Measurements from ENCODE around the gene CNPY1. TPM values are rescaled to one million over a fixed set of nuclear protein-coding genes. Genes with fewer than 3 reads are reported as not detected.
"Not testable (repeated sequence)": the region's sequence is repeated elsewhere in the genome, so short reads cannot be mapped to it uniquely, and the experiment has no call there.

Gene CNPY1
- total and polyA plus RNA-seq, 2 experiments from 2014 or later, result not detected

DNA sequence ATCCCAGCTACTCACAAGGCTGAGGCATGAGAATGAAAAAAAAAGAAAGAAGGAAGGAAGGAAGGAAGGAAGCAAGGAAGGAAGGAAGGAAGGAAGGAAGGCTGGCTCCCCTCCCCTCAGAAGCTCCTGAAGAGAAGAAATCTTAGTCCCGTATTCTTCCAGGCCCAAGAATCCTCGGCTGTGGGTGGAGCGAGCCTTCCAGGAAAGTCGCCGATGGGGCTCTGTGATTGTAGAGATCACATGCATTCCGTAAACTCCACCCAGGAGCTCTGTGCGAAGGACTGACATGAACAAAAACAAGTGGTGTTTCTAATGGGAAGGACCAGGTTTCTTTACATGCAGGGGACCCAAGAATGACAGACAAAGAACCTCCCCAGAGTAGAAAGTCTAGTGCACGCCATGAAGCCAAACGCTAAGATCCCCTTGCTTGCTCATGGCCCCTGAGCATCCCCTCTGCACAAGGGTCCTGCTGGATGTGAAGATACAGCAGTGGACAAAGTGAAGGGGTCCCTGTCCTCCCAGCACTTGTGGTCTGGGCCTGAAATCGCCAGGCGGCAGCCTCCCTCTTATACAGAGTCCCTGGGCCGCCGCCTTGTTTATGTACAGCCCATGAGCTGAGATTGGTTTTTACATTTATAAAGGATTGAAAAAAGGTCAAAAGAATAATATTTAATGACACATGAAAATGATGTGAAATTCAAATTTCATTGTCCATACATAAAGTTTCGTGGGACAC lies 25.2 kb downstream of the CNPY1 start:
- 52 to 58% methylated on average over 14 of the region's 14 CpGs for WGBS, 2 experiments (ENCODE audit: low coverage in 1 of 2, low lambda C conversion rate in 2 of 2, missing lambda C conversion rate in 2 of 2)
- Histone ChIP-seq H3F3A (ENCODE audit: insufficient read depth) (no peaks in the 10 kb centered on the region), H3K27ac (no peak overlapping the region), H2AFZ (no peak overlapping the region), H3K4me2 (ENCODE audit: unreplicated experiment) (no peak overlapping the region), H3K9ac (no peak overlapping the region), H3K27me3 (replicated peaks; ENCODE audit: insufficient read depth) (peaks cover 12% of the 10 kb centered on the region), H3K79me2 (ENCODE audit: insufficient read depth) (no peaks in the 10 kb centered on the region), H3K4me1 (ENCODE audit: insufficient read depth) (no peaks in the 10 kb centered on the region), H3K9me2 (ENCODE audit: insufficient read depth) (no peaks in the 10 kb centered on the region), H3K36me3 (ENCODE audit: low read depth) (no peaks in the 10 kb centered on the region), H4K20me1 (ENCODE audit: insufficient read depth) (no peaks in the 10 kb centered on the region), H3K9me3 (ENCODE audit: low read depth) (no peaks in the 10 kb centered on the region), H3K4me3 (no peak overlapping the region)
- no peak for TF ChIP-seq EZH2phosphoT487 (IDR thresholded peaks at IDR 0.05; ENCODE audit: insufficient read depth, low read depth)
- TF ChIP-seq EZH2 (IDR thresholded peaks at IDR 0.05; ENCODE audit: insufficient read depth, poor library complexity, severe bottlenecking), result no peak
- DNase-seq, result no peak
- in situ Hi-C loops (cut with MboI), result no loop called here

DNA sequence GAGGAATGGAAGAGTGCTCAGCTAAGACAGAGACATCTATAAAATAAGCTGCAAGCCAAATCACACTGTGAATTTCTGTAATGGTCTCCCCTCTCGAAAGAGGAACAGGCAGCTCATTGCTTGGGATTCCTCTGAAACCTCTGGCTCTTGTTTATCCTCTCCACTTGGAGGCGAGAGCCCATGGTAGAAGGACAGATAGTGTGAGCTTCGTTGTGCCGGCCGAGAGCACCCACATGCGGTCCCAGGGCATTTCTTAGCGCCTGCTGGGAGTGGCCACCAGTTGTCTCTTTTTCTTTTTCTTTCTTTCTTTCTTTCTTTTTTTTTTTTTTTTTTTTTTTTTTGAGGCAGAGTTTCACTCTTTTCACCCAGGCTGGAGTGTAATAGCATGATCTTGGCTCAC lies 26.2 kb downstream of the CNPY1 start:
- Histone ChIP-seq H3K9me2 (ENCODE audit: insufficient read depth) (no peaks in the 10 kb centered on the region), H4K20me1 (ENCODE audit: insufficient read depth) (no peaks in the 10 kb centered on the region), H2AFZ (no peak overlapping the region), H3K4me2 (ENCODE audit: unreplicated experiment) (no peak overlapping the region), H3K27me3 (replicated peaks; ENCODE audit: insufficient read depth) (peaks cover 9% of the 10 kb centered on the region), H3K79me2 (ENCODE audit: insufficient read depth) (no peaks in the 10 kb centered on the region), H3K4me3 (no peak overlapping the region), H3K36me3 (ENCODE audit: low read depth) (no peaks in the 10 kb centered on the region), H3K9ac (no peak overlapping the region), H3F3A (ENCODE audit: insufficient read depth) (no peaks in the 10 kb centered on the region), H3K27ac (no peak overlapping the region), H3K9me3 (ENCODE audit: low read depth) (no peaks in the 10 kb centered on the region), H3K4me1 (ENCODE audit: insufficient read depth) (no peaks in the 10 kb centered on the region)
- in situ Hi-C loops (cut with MboI), result no loop called here
- no peak for DNase-seq
- 26 to 31% methylated on average over 7 of the region's 7 CpGs for WGBS, 2 experiments (ENCODE audit: low coverage in 1 of 2, low lambda C conversion rate in 2 of 2, missing lambda C conversion rate in 2 of 2)
- no peak for TF ChIP-seq EZH2 (IDR thresholded peaks at IDR 0.05; ENCODE audit: insufficient read depth, poor library complexity, severe bottlenecking)
- no peak for TF ChIP-seq EZH2phosphoT487 (IDR thresholded peaks at IDR 0.05; ENCODE audit: insufficient read depth, low read depth)

DNA sequence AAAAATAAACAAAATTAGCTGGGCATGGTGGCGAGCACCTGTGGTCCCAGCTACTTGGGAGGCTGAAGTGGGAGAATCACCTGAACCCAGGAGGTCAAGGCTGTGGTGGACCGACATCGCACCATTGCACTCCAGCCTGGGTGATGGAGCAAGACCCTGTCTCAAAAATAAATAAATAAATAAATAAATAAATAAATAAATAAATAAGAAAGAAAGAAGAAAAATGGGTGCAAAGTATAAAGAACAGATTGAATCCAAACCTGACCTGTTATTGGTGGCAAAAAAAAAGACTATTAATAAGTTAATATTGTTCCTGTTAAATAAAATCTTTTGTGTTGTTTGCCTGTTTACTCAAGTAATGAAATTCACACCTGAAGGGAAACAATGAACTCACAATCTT lies 27.0 kb downstream of the CNPY1 start:
- DNase-seq; H3F3A ChIP-seq (ENCODE audit: insufficient read depth); H3K9me2 ChIP-seq (ENCODE audit: insufficient read depth); H4K20me1 ChIP-seq (ENCODE audit: insufficient read depth); H3K36me3 ChIP-seq (ENCODE audit: low read depth); H3K9me3 ChIP-seq (ENCODE audit: low read depth); H3K79me2 ChIP-seq (ENCODE audit: insufficient read depth); H3K9ac ChIP-seq; H3K4me3 ChIP-seq; H2AFZ ChIP-seq; H3K27me3 ChIP-seq (replicated peaks; ENCODE audit: insufficient read depth); H3K27ac ChIP-seq; in situ Hi-C loops (cut with MboI); H3K4me2 ChIP-seq (ENCODE audit: unreplicated experiment); H3K4me1 ChIP-seq (ENCODE audit: insufficient read depth): not testable (repeated sequence)
- WGBS, 2 experiments (ENCODE audit: low coverage in 1 of 2, low lambda C conversion rate in 2 of 2, missing lambda C conversion rate in 2 of 2), result 62 to 64% methylated on average over 3 of the region's 3 CpGs

DNA sequence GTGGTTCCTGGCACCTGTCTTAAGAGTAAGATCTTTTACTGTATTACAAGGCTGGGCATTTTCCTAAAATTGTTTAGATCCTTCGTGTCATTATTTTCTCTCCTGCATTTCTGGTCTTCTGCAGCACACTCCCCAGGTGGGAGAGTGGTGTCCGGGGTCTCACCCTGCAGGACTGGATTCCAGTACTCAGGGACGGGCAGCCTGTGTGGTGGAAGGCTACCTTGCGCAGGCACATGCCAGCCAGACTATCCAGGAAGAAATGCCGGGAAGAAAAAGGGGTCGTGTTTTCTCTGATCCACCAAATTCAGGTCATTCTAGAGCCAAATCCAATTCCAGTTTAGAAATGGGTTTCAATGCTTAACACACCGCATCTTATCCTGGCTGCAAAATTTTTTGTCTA lies 27.7 kb downstream of the CNPY1 start:
- in situ Hi-C loops (cut with MboI), result no loop called here
- Histone ChIP-seq H3K9me3 (ENCODE audit: low read depth) (no peaks in the 10 kb centered on the region), H3F3A (ENCODE audit: insufficient read depth) (no peaks in the 10 kb centered on the region), H3K27me3 (replicated peaks; ENCODE audit: insufficient read depth) (peaks cover 12% of the 10 kb centered on the region), H3K4me2 (ENCODE audit: unreplicated experiment) (no peak overlapping the region), H3K4me3 (no peak overlapping the region), H3K4me1 (ENCODE audit: insufficient read depth) (no peaks in the 10 kb centered on the region), H3K9ac (no peak overlapping the region), H3K27ac (no peak overlapping the region), H2AFZ (no peak overlapping the region), H3K79me2 (ENCODE audit: insufficient read depth) (no peaks in the 10 kb centered on the region), H3K9me2 (ENCODE audit: insufficient read depth) (no peaks in the 10 kb centered on the region), H3K36me3 (ENCODE audit: low read depth) (no peaks in the 10 kb centered on the region), H4K20me1 (ENCODE audit: insufficient read depth) (no peaks in the 10 kb centered on the region)
- 36% methylated on average over 7 of the region's 7 CpGs for WGBS, 2 experiments (ENCODE audit: low coverage in 1 of 2, low lambda C conversion rate in 2 of 2, missing lambda C conversion rate in 2 of 2)
- DNase-seq, result no peak
- TF ChIP-seq EZH2phosphoT487 (IDR thresholded peaks at IDR 0.05; ENCODE audit: insufficient read depth, low read depth) (no peak), EZH2 (IDR thresholded peaks at IDR 0.05; ENCODE audit: insufficient read depth, poor library complexity, severe bottlenecking) (no peak)

DNA sequence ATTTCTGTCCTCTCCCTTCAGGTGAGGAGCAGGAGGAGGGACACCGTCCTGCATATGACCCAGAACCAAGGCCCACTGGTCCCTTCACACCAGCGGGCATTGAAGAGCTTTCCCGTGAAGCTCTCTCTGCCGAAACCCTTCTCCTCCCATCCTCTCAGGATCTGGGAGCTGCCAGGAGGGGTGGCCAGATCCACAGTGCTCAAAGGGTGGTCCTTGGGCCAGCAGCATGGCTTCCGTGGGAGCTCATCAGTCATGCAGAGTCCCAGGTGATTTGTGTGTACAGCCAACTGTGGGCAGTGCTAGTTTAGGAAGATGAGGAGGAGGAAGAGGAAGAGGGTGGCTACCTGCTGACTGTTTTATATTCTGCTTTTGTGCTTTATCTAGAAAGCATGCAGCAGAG lies 28.4 kb downstream of the CNPY1 start:
- no peaks in the 10 kb centered on the region for H3K9me2 ChIP-seq (ENCODE audit: insufficient read depth)
- H3K9ac ChIP-seq, result no peak overlapping the region
- 32 to 34% methylated on average over 5 of the region's 5 CpGs for WGBS, 2 experiments (ENCODE audit: low coverage in 1 of 2, low lambda C conversion rate in 2 of 2, missing lambda C conversion rate in 2 of 2)
- no peak overlapping the region for H3K4me3 ChIP-seq
- in situ Hi-C loops (cut with MboI), result no loop called here
- H3K4me1 ChIP-seq (ENCODE audit: insufficient read depth), result no peaks in the 10 kb centered on the region
- H3F3A ChIP-seq (ENCODE audit: insufficient read depth), result no peaks in the 10 kb centered on the region
- no peak overlapping the region for H3K27ac ChIP-seq
- no peak for DNase-seq
- no peak overlapping the region for H2AFZ ChIP-seq
- TF ChIP-seq EZH2phosphoT487 (IDR thresholded peaks at IDR 0.05; ENCODE audit: insufficient read depth, low read depth) (no peak), EZH2 (IDR thresholded peaks at IDR 0.05; ENCODE audit: insufficient read depth, poor library complexity, severe bottlenecking) (no peak)
- H3K4me2 ChIP-seq (ENCODE audit: unreplicated experiment), result no peak overlapping the region
- H3K36me3 ChIP-seq (ENCODE audit: low read depth), result no peaks in the 10 kb centered on the region
- H3K79me2 ChIP-seq (ENCODE audit: insufficient read depth), result no peaks in the 10 kb centered on the region
- H3K9me3 ChIP-seq (ENCODE audit: low read depth), result no peaks in the 10 kb centered on the region
- peaks cover 19% of the 10 kb centered on the region for H3K27me3 ChIP-seq (replicated peaks; ENCODE audit: insufficient read depth)
- H4K20me1 ChIP-seq (ENCODE audit: insufficient read depth), result no peaks in the 10 kb centered on the region
